ENCODE measurements around the gene KCTD5. TPM values are rescaled to one million over a fixed set of nuclear protein-coding genes. Genes with fewer than 3 reads are reported as not detected.

Gene KCTD5
- total and polyA plus RNA-seq, 9 of the 15 experiments (the other 6 are each of a cell fraction or from before 2014, with no cell fraction given), result 0.73 to 58.3 (median 32.3) TPM

- FAIRE-seq, result no peak
- POLR2A ChIA-PET, result interaction anchor here (0.6 to 2.2 kb wide), 5 partner anchors 11 to 1712 kb away, joined by 3 to 5 read pairs (median 3); no protein-coding TSS in a partner anchor
- in situ Hi-C loops (cut with MboI), result loop anchor here (5.0 kb wide), 1 partner anchor 81 kb away; no protein-coding TSS in a partner anchor
- TF ChIP-seq ATF1 (CRISPR knock-in tag; IDR thresholded peaks at IDR 0.05) (no peak), ATF1 (tag; IDR thresholded peaks at IDR 0.05) (no peak), TARDBP (IDR thresholded peaks at IDR 0.05) (no peak), NR2C1 (IDR thresholded peaks at IDR 0.05) (no peak), NR2C1 (tag; IDR thresholded peaks at IDR 0.05) (no peak), RBM25 (IDR thresholded peaks at IDR 0.05; ENCODE audit: low read depth, low read length, severe bottlenecking) (no peak), POLR2A (conservative IDR thresholded peaks at IDR 0.05) (0 out of 2 replicates have a peak, but pooled peaks have one; percentile 28), RBM17 (IDR thresholded peaks at IDR 0.05; ENCODE audit: borderline replicate concordance, low read depth, low read length) (no peak), USF1 (CRISPR knock-in tag; IDR thresholded peaks at IDR 0.05) (peak; percentile 73), SREBF1 (IDR thresholded peaks at IDR 0.05; ENCODE audit: borderline replicate concordance, low read depth, low read length) (no peak), MECOM (CRISPR knock-in tag; IDR thresholded peaks at IDR 0.05) (no peak), ZC3H4 (CRISPR knock-in tag; IDR thresholded peaks at IDR 0.05; ENCODE audit: borderline replicate concordance) (no peak), NCOR1 (IDR thresholded peaks at IDR 0.05) (no peak), COPS2 (conservative IDR thresholded peaks at IDR 0.05) (no peak), CBX5 (IDR thresholded peaks at IDR 0.05; ENCODE audit: borderline replicate concordance, low read depth) (no peak)
- TF ChIP-seq, protein P1, sequence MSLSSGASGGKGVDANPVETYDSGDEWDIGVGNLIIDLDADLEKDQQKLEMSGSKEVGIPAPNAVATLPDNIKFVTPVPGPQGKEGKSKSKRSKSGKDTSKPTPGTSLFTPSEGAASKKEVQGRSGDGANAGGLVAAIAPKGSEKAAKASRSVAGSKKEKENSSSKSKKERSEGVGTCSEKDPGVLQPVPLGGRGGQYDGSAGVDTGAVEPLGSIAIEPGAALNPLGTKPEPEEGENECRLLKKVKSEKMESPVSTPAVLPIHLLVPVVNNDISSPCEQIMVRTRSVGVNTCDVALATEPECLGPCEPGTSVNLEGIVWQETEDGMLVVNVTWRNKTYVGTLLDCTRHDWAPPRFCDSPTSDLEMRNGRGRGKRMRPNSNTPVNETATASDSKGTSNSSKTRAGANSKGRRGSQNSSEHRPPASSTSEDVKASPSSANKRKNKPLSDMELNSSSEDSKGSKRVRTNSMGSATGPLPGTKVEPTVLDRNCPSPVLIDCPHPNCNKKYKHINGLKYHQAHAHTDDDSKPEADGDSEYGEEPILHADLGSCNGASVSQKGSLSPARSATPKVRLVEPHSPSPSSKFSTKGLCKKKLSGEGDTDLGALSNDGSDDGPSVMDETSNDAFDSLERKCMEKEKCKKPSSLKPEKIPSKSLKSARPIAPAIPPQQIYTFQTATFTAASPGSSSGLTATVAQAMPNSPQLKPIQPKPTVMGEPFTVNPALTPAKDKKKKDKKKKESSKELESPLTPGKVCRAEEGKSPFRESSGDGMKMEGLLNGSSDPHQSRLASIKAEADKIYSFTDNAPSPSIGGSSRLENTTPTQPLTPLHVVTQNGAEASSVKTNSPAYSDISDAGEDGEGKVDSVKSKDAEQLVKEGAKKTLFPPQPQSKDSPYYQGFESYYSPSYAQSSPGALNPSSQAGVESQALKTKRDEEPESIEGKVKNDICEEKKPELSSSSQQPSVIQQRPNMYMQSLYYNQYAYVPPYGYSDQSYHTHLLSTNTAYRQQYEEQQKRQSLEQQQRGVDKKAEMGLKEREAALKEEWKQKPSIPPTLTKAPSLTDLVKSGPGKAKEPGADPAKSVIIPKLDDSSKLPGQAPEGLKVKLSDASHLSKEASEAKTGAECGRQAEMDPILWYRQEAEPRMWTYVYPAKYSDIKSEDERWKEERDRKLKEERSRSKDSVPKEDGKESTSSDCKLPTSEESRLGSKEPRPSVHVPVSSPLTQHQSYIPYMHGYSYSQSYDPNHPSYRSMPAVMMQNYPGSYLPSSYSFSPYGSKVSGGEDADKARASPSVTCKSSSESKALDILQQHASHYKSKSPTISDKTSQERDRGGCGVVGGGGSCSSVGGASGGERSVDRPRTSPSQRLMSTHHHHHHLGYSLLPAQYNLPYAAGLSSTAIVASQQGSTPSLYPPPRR (CRISPR knock-in tag; IDR thresholded peaks at IDR 0.05; ENCODE audit: borderline replicate concordance), result no peak
- TF ChIP-seq, protein P2, sequence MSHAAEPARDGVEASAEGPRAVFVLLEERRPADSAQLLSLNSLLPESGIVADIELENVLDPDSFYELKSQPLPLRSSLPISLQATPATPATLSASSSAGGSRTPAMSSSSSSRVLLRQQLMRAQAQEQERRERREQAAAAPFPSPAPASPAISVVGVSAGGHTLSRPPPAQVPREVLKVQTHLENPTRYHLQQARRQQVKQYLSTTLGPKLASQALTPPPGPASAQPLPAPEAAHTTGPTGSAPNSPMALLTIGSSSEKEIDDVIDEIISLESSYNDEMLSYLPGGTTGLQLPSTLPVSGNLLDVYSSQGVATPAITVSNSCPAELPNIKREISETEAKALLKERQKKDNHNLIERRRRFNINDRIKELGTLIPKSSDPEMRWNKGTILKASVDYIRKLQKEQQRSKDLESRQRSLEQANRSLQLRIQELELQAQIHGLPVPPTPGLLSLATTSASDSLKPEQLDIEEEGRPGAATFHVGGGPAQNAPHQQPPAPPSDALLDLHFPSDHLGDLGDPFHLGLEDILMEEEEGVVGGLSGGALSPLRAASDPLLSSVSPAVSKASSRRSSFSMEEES (CRISPR knock-in tag; IDR thresholded peaks at IDR 0.05), result peak; percentile 47
These were observed 10.8 kb downstream of the KCTD5 start for GRCh38 chr16:2692948-2693651.

More at GRCh38 chr16:2692948-2693651, 10.8 kb downstream of the KCTD5 start:
- CTCF ChIA-PET (ENCODE audit: low intra/inter-chr PET ratio), result no interaction called here
- Histone ChIP-seq H3K9me1 (ENCODE audit: control insufficient read depth, insufficient read depth, low read length) (peaks cover 4% of the 10 kb centered on the region), H3K9me3 (replicated peaks; ENCODE audit: control insufficient read depth, insufficient read depth, low read depth, low read length) (no peaks in the 10 kb centered on the region), H3K4me3 (no peak overlapping the region), H3K79me2 (ENCODE audit: control insufficient read depth, insufficient read depth, low read length) (no peaks in the 10 kb centered on the region), H4K20me1 (replicated peaks; ENCODE audit: control insufficient read depth, insufficient read depth, low read length) (peaks cover 8% of the 10 kb centered on the region; the same call in 1 of the 2 replicates), H3K27me3 (ENCODE audit: control insufficient read depth in 2 of 2, insufficient read depth in 2 of 2, low read length in 2 of 2) (no peaks in the 10 kb centered on the region), H3K4me1 (replicated peaks in 1 of 2; ENCODE audit: control insufficient read depth in 2 of 2, insufficient read depth in 2 of 2, low read length in 2 of 2) (peaks cover 0 to 34% of the 10 kb centered on the region in 2 experiments; a peak in 2 of 5 replicates), H2AFZ (ENCODE audit: low read depth, low read length) (no peak overlapping the region), H3K4me2 (ENCODE audit: insufficient read depth, low read length) (no peak overlapping the region; the same call in 1 of the 2 replicates), H3K27ac (ENCODE audit: extremely low read depth, low read depth, low read length) (no peak overlapping the region), H3K9ac (ENCODE audit: insufficient read depth in 1 of 2, low read depth in 2 of 2, low read length in 2 of 2) (peak overlapping the region in 1 of 2 experiments; percentile 82; a peak in 2 of 4 replicates), H3K36me3 (ENCODE audit: control insufficient read depth, insufficient read depth, low read length) (peaks cover 36% of the 10 kb centered on the region; the same call in 2 of the 3 replicates)
- ATAC-seq (peak; percentile 73), DNase-seq (ENCODE audit: extremely low read depth in 1 of 4, low spot score in 3 of 4) (peak in 3 of 4 experiments; percentile 25 to 50 (median 48))
- no TSS peak for BruUV-seq (replicated peaks)
- WGBS (ENCODE audit: insufficient coverage, low coverage, missing lambda C conversion rate), result 84% methylated on average over 15 of the region's 24 CpGs
- intact Hi-C loops (cut with micrococcal nuclease), result no loop called here
